GM23248 (cell line): Measurements from ENCODE around the gene PPFIBP2. TPM values are rescaled to one million over a fixed set of nuclear protein-coding genes. Genes with fewer than 3 reads are reported as not detected.

Experiments used
- DNase-seq: peaks from one replicate; pipeline ENCODE4 v3.0.0-alpha.2; 2015
- H2AFZ ChIP-seq: fragments of 200-600 bp; sonication (generic); 2 replicates; pipeline ENCODE4 v1.6.1; 2016; ENCODE audit warnings: antibody characterized with exemption
- H3F3A ChIP-seq: fragments of 200-600 bp; sonication (generic); 2 replicates; pipeline ENCODE4 v1.6.1; 2016; ENCODE audit warnings: mild to moderate bottlenecking, antibody characterized with exemption, mixed run types; ENCODE audit not compliant: insufficient read depth
- H3K27ac ChIP-seq: fragments of 200-600 bp; sonication (generic); 2 replicates; pipeline ENCODE4 v1.5.1; 2016; ENCODE audit warnings: mild to moderate bottlenecking
- H3K27me3 ChIP-seq: fragments of 200-600 bp; sonication (generic); replicated peaks from 2 replicates; pipeline ENCODE4 v1.6.1; 2016; ENCODE audit warnings: mild to moderate bottlenecking; ENCODE audit not compliant: insufficient read depth
- H3K36me3 ChIP-seq: fragments of 200-600 bp; sonication (generic); 2 replicates; pipeline ENCODE4 v1.6.1; 2016; ENCODE audit warnings: low read depth, mild to moderate bottlenecking
- H3K4me1 ChIP-seq: fragments of 200-600 bp; sonication (generic); 2 replicates; pipeline ENCODE4 v1.6.1; 2016; ENCODE audit warnings: mild to moderate bottlenecking; ENCODE audit not compliant: insufficient read depth
- H3K4me2 ChIP-seq: fragments of 200-600 bp; sonication (generic); one replicate; pipeline ENCODE4 v1.6.1; 2016; ENCODE audit warnings: mild to moderate bottlenecking; ENCODE audit not compliant: unreplicated experiment
- H3K4me3 ChIP-seq: fragments of 200-600 bp; sonication (generic); 2 replicates; pipeline ENCODE4 v1.5.1; 2016; ENCODE audit warnings: mild to moderate bottlenecking
- H3K79me2 ChIP-seq: fragments of 200-600 bp; sonication (generic); 2 replicates; pipeline ENCODE4 v1.6.1; 2016; ENCODE audit warnings: mild to moderate bottlenecking; ENCODE audit not compliant: insufficient read depth
- H3K9ac ChIP-seq: fragments of 200-600 bp; sonication (generic); 2 replicates; pipeline ENCODE4 v1.6.1; 2016; ENCODE audit warnings: mild to moderate bottlenecking
- H3K9me2 ChIP-seq: fragments of 200-600 bp; sonication (generic); 2 replicates; pipeline ENCODE4 v1.6.1; 2016; ENCODE audit warnings: mixed run types, mild to moderate bottlenecking, moderate library complexity; ENCODE audit not compliant: insufficient read depth
- H3K9me3 ChIP-seq: fragments of 200-600 bp; sonication (generic); one replicate; pipeline ENCODE4 v1.6.1; 2017; ENCODE audit warnings: low read depth
- H4K20me1 ChIP-seq: fragments of 200-600 bp; sonication (generic); 2 replicates; pipeline ENCODE4 v1.6.0; 2016; ENCODE audit not compliant: insufficient read depth
- EZH2 ChIP-seq: fragments of 200-600 bp; sonication (generic); IDR thresholded peaks from 2 replicates; pipeline ENCODE4 v1.6.1; 2018; ENCODE audit warnings: antibody characterized with exemption, mild to moderate bottlenecking; ENCODE audit not compliant: insufficient read depth, poor library complexity, severe bottlenecking
- EZH2phosphoT487 ChIP-seq: fragments of 200-600 bp; sonication (generic); IDR thresholded peaks from 2 replicates; pipeline ENCODE4 v1.6.1; 2018; ENCODE audit warnings: antibody characterized with exemption, moderate library complexity, mild to moderate bottlenecking, low read depth; ENCODE audit not compliant: insufficient read depth
- WGBS, 2 experiments: methylation state at CpG; one replicate each; pipeline ENCODE4 v1.1.6; 2015 to 2017; ENCODE audit warnings: low lambda C conversion rate in 2 of 2, low coverage in 1 of 2; ENCODE audit errors: missing lambda C conversion rate in 2 of 2; 5-methylcytosine and 5-hydroxymethylcytosine counted together
- in situ Hi-C: fragments of 300-500 bp; cut with MboI; formaldehyde crosslinking; loops from 2 replicates; pipeline ENCODE4 v1.15.0; 2020
- polyA plus RNA-seq: library from polyadenylated mRNA; unstranded; fragments of >200 nt; fragmentation: Nextera tagmentation; extraction: Ambion mirVana; gene quantifications from 2 replicates; pipeline ENCODE4 v1.2.1, GENCODE V29; 2016
- total RNA-seq: library from RNA; depleted of rRNA; stranded (reverse); fragments of >200 nt; shearing (Covaris generic); gene quantifications from 2 replicates; pipeline ENCODE4 v1.2.3, GENCODE V29; 2014

The PPFIBP2 gene
- total and polyA plus RNA-seq, 2 experiments from 2014 or later: 4.1 to 5.9 TPM

DNA sequence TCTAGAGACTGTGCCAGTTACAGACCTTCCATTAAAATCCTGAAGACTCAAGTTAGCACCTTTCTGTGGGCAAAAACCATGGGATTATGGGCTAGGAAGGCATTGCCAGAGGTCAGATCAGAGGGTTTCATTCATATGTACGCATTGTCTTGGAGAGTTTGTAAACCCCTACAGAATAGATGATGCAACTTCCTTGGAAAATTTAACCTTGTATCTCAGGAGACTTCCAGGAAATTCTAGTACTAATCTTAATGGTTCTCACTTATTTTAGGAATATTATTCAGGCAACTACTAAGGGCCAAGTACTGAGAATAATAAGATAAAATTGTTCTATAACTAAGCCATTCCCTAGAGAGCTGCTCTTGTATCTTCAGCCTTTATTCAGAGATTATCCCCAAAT lies 21.5 kb upstream of the PPFIBP2 start:
- Histone ChIP-seq H3K79me2 (no peaks in the 10 kb centered on the region), H3K4me1 (peaks cover 17% of the 10 kb centered on the region), H4K20me1 (no peaks in the 10 kb centered on the region), H3K4me3 (no peak overlapping the region), H3K27me3 (no peaks in the 10 kb centered on the region), H3K36me3 (no peaks in the 10 kb centered on the region), H3K27ac (no peak overlapping the region), H3K9me2 (no peaks in the 10 kb centered on the region), H2AFZ (no peak overlapping the region), H3K9ac (no peak overlapping the region), H3K4me2 (no peak overlapping the region), H3K9me3 (no peaks in the 10 kb centered on the region), H3F3A (peaks cover 8% of the 10 kb centered on the region; the same call in 1 of the 2 replicates)
- in situ Hi-C loops: no loop called here
- no peak for TF ChIP-seq EZH2
- no peak for TF ChIP-seq EZH2phosphoT487
- DNase-seq: no peak
- 76 to 84% methylated on average over 1 of the region's 1 CpG for WGBS, 2 experiments

DNA sequence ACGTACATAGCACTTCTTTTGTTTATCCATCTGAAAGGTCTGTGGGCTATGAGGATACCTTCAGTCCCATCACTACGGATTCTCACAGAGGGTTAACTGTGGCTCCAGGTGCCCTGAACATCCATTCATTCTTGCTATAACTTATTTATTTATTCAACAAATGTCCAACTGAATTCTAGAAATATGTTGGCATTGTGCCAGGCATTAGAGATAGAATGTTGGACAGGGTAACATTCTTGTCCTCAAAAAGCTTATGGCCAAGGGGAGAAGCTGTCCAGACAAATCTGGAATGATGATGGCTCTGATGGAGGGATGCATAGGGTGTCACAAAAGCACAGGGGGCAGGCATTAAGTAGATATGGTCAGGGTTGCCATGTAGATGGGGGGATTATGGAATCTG lies 20.1 kb upstream of the PPFIBP2 start:
- WGBS, 2 experiments: 87% methylated on average over 2 of the region's 2 CpGs
- in situ Hi-C loops: no loop called here
- no peak for DNase-seq
- H3K9ac ChIP-seq: no peak overlapping the region
- H3K79me2 ChIP-seq: no peaks in the 10 kb centered on the region
- TF ChIP-seq EZH2 (no peak), EZH2phosphoT487 (no peak)
- H3K4me3 ChIP-seq: no peak overlapping the region
- H2AFZ ChIP-seq: no peak overlapping the region
- H3K36me3 ChIP-seq: no peaks in the 10 kb centered on the region
- peaks cover 17% of the 10 kb centered on the region for H3K4me1 ChIP-seq
- no peaks in the 10 kb centered on the region for H3K9me3 ChIP-seq
- H3K27ac ChIP-seq: no peak overlapping the region
- H3F3A ChIP-seq: peaks cover 8% of the 10 kb centered on the region; the same call in 1 of the 2 replicates
- no peak overlapping the region for H3K4me2 ChIP-seq
- H3K9me2 ChIP-seq: no peaks in the 10 kb centered on the region
- H4K20me1 ChIP-seq: no peaks in the 10 kb centered on the region
- no peaks in the 10 kb centered on the region for H3K27me3 ChIP-seq

DNA sequence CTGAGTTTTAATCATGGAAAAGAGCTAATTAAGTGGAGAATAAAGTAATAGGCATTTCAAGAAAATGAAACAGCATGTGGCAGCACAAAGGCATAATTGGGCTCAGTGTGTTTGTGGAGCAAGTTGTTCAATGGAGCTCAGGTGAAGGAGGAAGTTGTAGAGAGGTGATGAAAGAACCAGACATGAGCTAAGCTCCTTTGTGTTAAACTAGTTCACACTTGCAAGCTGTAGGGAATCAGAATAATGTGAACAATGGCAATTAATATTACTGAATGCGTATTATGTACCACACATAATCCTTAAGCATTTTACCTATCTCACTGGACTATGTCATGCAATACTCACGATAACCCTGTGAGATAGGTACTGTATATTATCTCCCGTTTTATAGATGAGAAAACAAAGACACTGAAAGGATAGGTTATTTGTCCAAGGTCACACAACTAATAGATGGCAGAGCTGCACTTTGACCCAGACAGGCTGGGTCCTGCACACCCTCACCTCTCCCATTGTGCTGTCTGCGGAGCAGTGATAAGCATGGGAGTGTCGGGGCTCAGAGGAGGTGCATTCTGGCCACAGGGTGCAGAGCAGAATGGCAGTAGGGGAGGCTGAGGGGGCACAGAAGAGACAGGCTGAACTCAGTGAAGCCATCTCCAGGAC lies 19.6 kb upstream of the PPFIBP2 start:
- Histone ChIP-seq H2AFZ (no peak overlapping the region), H3K9ac (no peak overlapping the region), H3K36me3 (no peaks in the 10 kb centered on the region), H3K9me3 (no peaks in the 10 kb centered on the region), H3K79me2 (no peaks in the 10 kb centered on the region), H4K20me1 (no peaks in the 10 kb centered on the region), H3K4me3 (no peak overlapping the region), H3K9me2 (no peaks in the 10 kb centered on the region), H3F3A (peaks cover 8% of the 10 kb centered on the region; the same call in 1 of the 2 replicates), H3K27me3 (no peaks in the 10 kb centered on the region), H3K27ac (no peak overlapping the region), H3K4me2 (no peak overlapping the region), H3K4me1 (peaks cover 15% of the 10 kb centered on the region)
- 83 to 86% methylated on average over 5 of the region's 5 CpGs for WGBS, 2 experiments
- in situ Hi-C loops: no loop called here
- TF ChIP-seq EZH2phosphoT487: no peak
- no peak for TF ChIP-seq EZH2
- DNase-seq: no peak

DNA sequence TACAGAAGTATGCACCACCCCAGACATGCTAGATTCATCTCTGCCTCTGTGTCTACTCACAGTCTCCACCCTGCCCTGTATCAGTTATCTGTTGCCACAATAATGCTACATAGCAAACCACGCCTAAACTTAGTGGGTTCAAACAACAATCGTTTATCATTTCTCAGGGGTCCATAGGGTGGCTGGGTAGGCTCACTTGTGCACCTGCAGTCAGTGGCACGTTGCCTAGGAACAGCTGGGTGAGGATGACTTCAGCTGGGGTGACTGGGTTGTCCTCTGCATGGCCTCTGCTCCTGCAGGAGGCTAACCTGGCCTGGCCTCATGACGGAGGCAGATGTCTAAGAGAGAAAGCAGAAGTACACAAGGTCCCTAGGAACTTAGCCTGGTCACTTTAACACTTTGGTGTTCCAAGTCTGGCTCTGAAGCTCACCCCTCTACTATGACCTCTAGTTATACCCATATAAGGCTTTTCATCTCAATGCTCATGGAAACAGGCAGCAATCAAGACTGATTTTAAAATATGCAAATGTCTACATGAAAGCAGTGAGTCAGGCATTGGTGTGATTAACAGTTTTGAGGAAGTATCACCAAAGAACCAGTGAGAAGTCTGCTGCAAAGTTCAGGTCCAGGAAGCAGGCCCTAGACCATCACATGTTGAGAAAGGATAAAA lies 17.8 kb upstream of the PPFIBP2 start:
- no peaks in the 10 kb centered on the region for H3K79me2 ChIP-seq
- no peaks in the 10 kb centered on the region for H3K9me3 ChIP-seq
- H3K4me3 ChIP-seq: no peak overlapping the region
- no peak for TF ChIP-seq EZH2
- no peak for TF ChIP-seq EZH2phosphoT487
- no peaks in the 10 kb centered on the region for H3K27me3 ChIP-seq
- no peak for DNase-seq
- H2AFZ ChIP-seq: no peak overlapping the region
- no peaks in the 10 kb centered on the region for H3K36me3 ChIP-seq
- H3K27ac ChIP-seq: no peak overlapping the region
- H3K9ac ChIP-seq: no peak overlapping the region
- no peaks in the 10 kb centered on the region for H4K20me1 ChIP-seq
- in situ Hi-C loops: no loop called here
- H3K4me2 ChIP-seq: no peak overlapping the region
- no peaks in the 10 kb centered on the region for H3F3A ChIP-seq
- H3K9me2 ChIP-seq: no peaks in the 10 kb centered on the region
- H3K4me1 ChIP-seq: no peaks in the 10 kb centered on the region
- WGBS, 2 experiments: 70 to 85% methylated on average over 4 of the region's 4 CpGs
